VCaP (cell line): Measurements from ENCODE around the gene ADAMTS9.

ENCODE experiments used
- H3K27ac ChIP-seq: fragments of 450-650 bp; 2 replicates; pipeline ENCODE4 v1.5.1; 2017
- CTCF ChIP-seq: fragments of 450-650 bp; conservative IDR thresholded peaks from 2 replicates; pipeline ENCODE4 v1.5.1; 2017; ENCODE audit warnings: mild to moderate bottlenecking, moderate library complexity

The ADAMTS9 gene

GRCh38 chr3:64578797-64579196, 109.0 kb downstream of the ADAMTS9 start:
- TF ChIP-seq CTCF, result no peak
- peak overlapping the region; percentile 67 for H3K27ac ChIP-seq

- no peak for TF ChIP-seq CTCF
- peak overlapping the region; percentile 67 for H3K27ac ChIP-seq
Measured at GRCh38 chr3:64578062-64578770, 109.6 kb downstream of the ADAMTS9 start.

- H3K27ac ChIP-seq, result no peak overlapping the region
- no peak for TF ChIP-seq CTCF
Measured at GRCh38 chr3:64576211-64576775, 111.5 kb downstream of the ADAMTS9 start.

GRCh38 chr3:64575211-64575844, 112.5 kb downstream of the ADAMTS9 start:
- peak; percentile 78 for TF ChIP-seq CTCF
- no peak overlapping the region for H3K27ac ChIP-seq

- no peak overlapping the region for H3K27ac ChIP-seq
- TF ChIP-seq CTCF, result no peak
Measured at GRCh38 chr3:64574194-64574593, 113.6 kb downstream of the ADAMTS9 start.

- no peak for TF ChIP-seq CTCF
- no peak overlapping the region for H3K27ac ChIP-seq
Measured at GRCh38 chr3:64571982-64572381, 115.8 kb downstream of the ADAMTS9 start.

- no peak for TF ChIP-seq CTCF
- H3K27ac ChIP-seq, result no peak overlapping the region
Measured at GRCh38 chr3:64568895-64569517, 118.8 kb downstream of the ADAMTS9 start.
